Panc1 (cell line): ENCODE results near the gene NAPSA.

Source experiments
- POLR2AphosphoS5 ChIP-seq: IDR thresholded peaks from 2 replicates; pipeline ENCODE4 v1.6.1; 2012; ENCODE audit warnings: mild to moderate bottlenecking, low read depth, low read length, moderate library complexity
- TF ChIP-seq, protein P1 (sequence below): fragments of 450-650 bp; IDR thresholded peaks from 2 replicates; pipeline ENCODE4 v1.5.1; 2017; ENCODE audit warnings: mild to moderate bottlenecking
- TF ChIP-seq, protein P2 (sequence below), 2 experiments: IDR thresholded peaks; 2 replicates each; pipeline ENCODE4 v1.6.1; 2011 to 2012; ENCODE audit warnings: low read depth in 2 of 2, control low read depth in 1 of 2, low read length in 1 of 2, mild to moderate bottlenecking in 1 of 2, moderate library complexity in 1 of 2; ENCODE audit not compliant: insufficient read depth in 1 of 2

- no peak for TF ChIP-seq POLR2AphosphoS5
- TF ChIP-seq, protein P1, sequence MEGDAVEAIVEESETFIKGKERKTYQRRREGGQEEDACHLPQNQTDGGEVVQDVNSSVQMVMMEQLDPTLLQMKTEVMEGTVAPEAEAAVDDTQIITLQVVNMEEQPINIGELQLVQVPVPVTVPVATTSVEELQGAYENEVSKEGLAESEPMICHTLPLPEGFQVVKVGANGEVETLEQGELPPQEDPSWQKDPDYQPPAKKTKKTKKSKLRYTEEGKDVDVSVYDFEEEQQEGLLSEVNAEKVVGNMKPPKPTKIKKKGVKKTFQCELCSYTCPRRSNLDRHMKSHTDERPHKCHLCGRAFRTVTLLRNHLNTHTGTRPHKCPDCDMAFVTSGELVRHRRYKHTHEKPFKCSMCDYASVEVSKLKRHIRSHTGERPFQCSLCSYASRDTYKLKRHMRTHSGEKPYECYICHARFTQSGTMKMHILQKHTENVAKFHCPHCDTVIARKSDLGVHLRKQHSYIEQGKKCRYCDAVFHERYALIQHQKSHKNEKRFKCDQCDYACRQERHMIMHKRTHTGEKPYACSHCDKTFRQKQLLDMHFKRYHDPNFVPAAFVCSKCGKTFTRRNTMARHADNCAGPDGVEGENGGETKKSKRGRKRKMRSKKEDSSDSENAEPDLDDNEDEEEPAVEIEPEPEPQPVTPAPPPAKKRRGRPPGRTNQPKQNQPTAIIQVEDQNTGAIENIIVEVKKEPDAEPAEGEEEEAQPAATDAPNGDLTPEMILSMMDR, result no peak
- TF ChIP-seq, protein P2, sequence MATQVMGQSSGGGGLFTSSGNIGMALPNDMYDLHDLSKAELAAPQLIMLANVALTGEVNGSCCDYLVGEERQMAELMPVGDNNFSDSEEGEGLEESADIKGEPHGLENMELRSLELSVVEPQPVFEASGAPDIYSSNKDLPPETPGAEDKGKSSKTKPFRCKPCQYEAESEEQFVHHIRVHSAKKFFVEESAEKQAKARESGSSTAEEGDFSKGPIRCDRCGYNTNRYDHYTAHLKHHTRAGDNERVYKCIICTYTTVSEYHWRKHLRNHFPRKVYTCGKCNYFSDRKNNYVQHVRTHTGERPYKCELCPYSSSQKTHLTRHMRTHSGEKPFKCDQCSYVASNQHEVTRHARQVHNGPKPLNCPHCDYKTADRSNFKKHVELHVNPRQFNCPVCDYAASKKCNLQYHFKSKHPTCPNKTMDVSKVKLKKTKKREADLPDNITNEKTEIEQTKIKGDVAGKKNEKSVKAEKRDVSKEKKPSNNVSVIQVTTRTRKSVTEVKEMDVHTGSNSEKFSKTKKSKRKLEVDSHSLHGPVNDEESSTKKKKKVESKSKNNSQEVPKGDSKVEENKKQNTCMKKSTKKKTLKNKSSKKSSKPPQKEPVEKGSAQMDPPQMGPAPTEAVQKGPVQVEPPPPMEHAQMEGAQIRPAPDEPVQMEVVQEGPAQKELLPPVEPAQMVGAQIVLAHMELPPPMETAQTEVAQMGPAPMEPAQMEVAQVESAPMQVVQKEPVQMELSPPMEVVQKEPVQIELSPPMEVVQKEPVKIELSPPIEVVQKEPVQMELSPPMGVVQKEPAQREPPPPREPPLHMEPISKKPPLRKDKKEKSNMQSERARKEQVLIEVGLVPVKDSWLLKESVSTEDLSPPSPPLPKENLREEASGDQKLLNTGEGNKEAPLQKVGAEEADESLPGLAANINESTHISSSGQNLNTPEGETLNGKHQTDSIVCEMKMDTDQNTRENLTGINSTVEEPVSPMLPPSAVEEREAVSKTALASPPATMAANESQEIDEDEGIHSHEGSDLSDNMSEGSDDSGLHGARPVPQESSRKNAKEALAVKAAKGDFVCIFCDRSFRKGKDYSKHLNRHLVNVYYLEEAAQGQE (IDR thresholded peaks at IDR 0.05; ENCODE audit: insufficient read depth in 1 of 2, low read depth in 2 of 2, low read length in 1 of 2), result no peak
These were observed 43.6 kb downstream of the NAPSA start for GRCh38 chr19:50321831-50322230.
